Right lobe of liver (tissue), 4 donors: ENCODE results near the gene PCED1B.

ENCODE experiments used
- POLR2A ChIP-seq: fragments of 450-650 bp; IDR thresholded peaks from one replicate; pipeline ENCODE4 v1.6.1; 2017; ENCODE audit warnings: antibody characterized with exemption, mild to moderate bottlenecking
- TF ChIP-seq, protein P1 (sequence below), 4 donors: fragments of 200-600 bp in 3 of 4; fragments of 450-650 bp in 1 of 4; IDR thresholded peaks; one replicate each; pipeline versions ENCODE4 v1.5.1 to v1.8.0; 2016 to 2022; ENCODE audit warnings: antibody characterized with exemption in 4 of 4, mild to moderate bottlenecking in 2 of 4
- donor health status: DM: no; HTN: no; CAD: no.
- donor health status: DM: no; HTN: no; CAD: no.
- donor health status: DM: no; HTN: yes; CAD: no.

DNA sequence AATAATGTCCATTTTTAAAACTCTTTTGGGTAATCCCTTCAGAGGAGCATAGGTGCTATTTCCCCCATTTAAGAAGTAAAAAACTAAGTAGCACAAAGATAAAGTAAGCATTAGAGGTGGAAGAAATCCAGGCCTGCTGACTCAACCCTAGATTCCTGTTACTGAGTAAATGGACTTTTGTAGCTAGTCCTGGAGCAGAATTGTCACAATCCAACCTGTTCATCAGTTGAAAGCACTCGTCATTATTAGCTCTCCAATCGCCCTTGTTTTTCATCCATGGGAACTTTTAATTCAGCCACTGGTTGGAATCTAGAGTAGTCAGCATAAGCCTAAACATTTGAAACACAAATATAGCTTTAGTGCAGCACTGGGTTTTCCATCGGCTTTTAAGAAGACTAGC, 139.8 kb downstream of the PCED1B start:
- TF ChIP-seq, protein P1, sequence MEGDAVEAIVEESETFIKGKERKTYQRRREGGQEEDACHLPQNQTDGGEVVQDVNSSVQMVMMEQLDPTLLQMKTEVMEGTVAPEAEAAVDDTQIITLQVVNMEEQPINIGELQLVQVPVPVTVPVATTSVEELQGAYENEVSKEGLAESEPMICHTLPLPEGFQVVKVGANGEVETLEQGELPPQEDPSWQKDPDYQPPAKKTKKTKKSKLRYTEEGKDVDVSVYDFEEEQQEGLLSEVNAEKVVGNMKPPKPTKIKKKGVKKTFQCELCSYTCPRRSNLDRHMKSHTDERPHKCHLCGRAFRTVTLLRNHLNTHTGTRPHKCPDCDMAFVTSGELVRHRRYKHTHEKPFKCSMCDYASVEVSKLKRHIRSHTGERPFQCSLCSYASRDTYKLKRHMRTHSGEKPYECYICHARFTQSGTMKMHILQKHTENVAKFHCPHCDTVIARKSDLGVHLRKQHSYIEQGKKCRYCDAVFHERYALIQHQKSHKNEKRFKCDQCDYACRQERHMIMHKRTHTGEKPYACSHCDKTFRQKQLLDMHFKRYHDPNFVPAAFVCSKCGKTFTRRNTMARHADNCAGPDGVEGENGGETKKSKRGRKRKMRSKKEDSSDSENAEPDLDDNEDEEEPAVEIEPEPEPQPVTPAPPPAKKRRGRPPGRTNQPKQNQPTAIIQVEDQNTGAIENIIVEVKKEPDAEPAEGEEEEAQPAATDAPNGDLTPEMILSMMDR (IDR thresholded peaks at IDR 0.05) = no peak
- no peak for TF ChIP-seq POLR2A
